ENCODE results near the gene GSTM3.

- TF ChIP-seq CTCF (IDR thresholded peaks at IDR 0.05; ENCODE audit: insufficient read depth, low read length, poor library complexity, severe bottlenecking) (no peak), EZH2phosphoT487 (conservative IDR thresholded peaks at IDR 0.05; ENCODE audit: low read length) (no peak)
These were observed 13.9 kb upstream of the GSTM3 start for GRCh38 chr1:109754738-109755137.

Data from SU-DHL-6 (cell line).